Thoracic aorta (tissue), 2 donors: ENCODE data around the gene TDRD7. TPM values are rescaled to one million over a fixed set of nuclear protein-coding genes. Genes with fewer than 3 reads are reported as not detected.

Source experiments
- ATAC-seq: fragments of 150-250 bp; one replicate; pipeline ENCODE4 v1.8.0; 2017; ENCODE audit warnings: low read depth; ENCODE audit not compliant: insufficient number of reproducible peaks, low FRiP score
- DNase-seq: peaks from one replicate; pipeline ENCODE4 v3.0.0-alpha.2; 2020; ENCODE audit warnings: low spot score
- H3K27ac ChIP-seq, 2 donors: fragments of 200-600 bp; sonication (generic); 1 replicate in 1 of 2; 2 replicates in 1 of 2; pipeline ENCODE4 v1.5.1; 2016; ENCODE audit warnings: mild to moderate bottlenecking in 2 of 2, moderate library complexity in 2 of 2
- H3K27me3 ChIP-seq: fragments of 200-600 bp; sonication (generic); replicated peaks from 2 replicates; pipeline ENCODE4 v1.6.0; 2016; ENCODE audit warnings: mild to moderate bottlenecking; ENCODE audit not compliant: insufficient read depth
- H3K36me3 ChIP-seq: fragments of 200-600 bp; sonication (generic); one replicate; pipeline ENCODE4 v1.5.1; 2016
- H3K4me1 ChIP-seq, 2 donors: fragments of 200-600 bp; sonication (generic); 1 replicate in 1 of 2; 2 replicates in 1 of 2; pipeline versions ENCODE4 v1.5.1 to v1.6.0; 2016; ENCODE audit warnings: low read depth in 2 of 2, mild to moderate bottlenecking in 1 of 2; ENCODE audit not compliant: control insufficient read depth in 1 of 2
- H3K4me3 ChIP-seq: fragments of 200-600 bp; sonication (generic); 2 replicates; pipeline ENCODE4 v1.5.1; 2016; ENCODE audit warnings: mild to moderate bottlenecking
- H3K9me3 ChIP-seq: fragments of 200-600 bp; sonication (generic); 2 replicates; pipeline ENCODE4 v1.5.1; 2016
- CTCF ChIP-seq: fragments of 200-600 bp; sonication (generic); IDR thresholded peaks from one replicate; pipeline ENCODE4 v1.5.1; 2019; ENCODE audit warnings: antibody characterized with exemption
- total RNA-seq, 2 donors: library from RNA; depleted of rRNA; stranded (reverse); fragments of >200 nt; gene quantifications; one replicate each; pipeline versions ENCODE4 v1.1.0 to v1.2.3, GENCODE V29; 2016

Gene TDRD7
- total RNA-seq, 2 donors from 2014 or later: 13.9 to 16.2 TPM

GRCh38 chr9:97474372-97474925 lies 62.6 kb downstream of the TDRD7 start:
- ATAC-seq: no peak
- Histone ChIP-seq H3K27ac (no peak overlapping the region), H3K4me1 (peaks cover 6 to 21% of the 10 kb centered on the region in 2 donors), H3K4me3 (no peak overlapping the region), H3K36me3 (peaks cover 5% of the 10 kb centered on the region), H3K9me3 (no peaks in the 10 kb centered on the region), H3K27me3 (no peaks in the 10 kb centered on the region)
- TF ChIP-seq CTCF: no peak
- DNase-seq: no peak

- Histone ChIP-seq H3K27ac (no peak overlapping the region), H3K4me1 (peaks cover 10 to 21% of the 10 kb centered on the region in 2 donors), H3K36me3 (peaks cover 5% of the 10 kb centered on the region), H3K27me3 (no peaks in the 10 kb centered on the region), H3K9me3 (no peaks in the 10 kb centered on the region), H3K4me3 (no peak overlapping the region)
- TF ChIP-seq CTCF: no peak
- ATAC-seq (no peak), DNase-seq (no peak)
Observed at GRCh38 chr9:97475059-97475458, 63.2 kb downstream of the TDRD7 start.

GRCh38 chr9:97478301-97478981 lies 66.5 kb downstream of the TDRD7 start:
- Histone ChIP-seq H3K27me3 (no peaks in the 10 kb centered on the region), H3K36me3 (peaks cover 12% of the 10 kb centered on the region), H3K27ac (peak overlapping the region in 1 of 2 donors; percentile 80), H3K4me3 (no peak overlapping the region), H3K9me3 (no peaks in the 10 kb centered on the region), H3K4me1 (peaks cover 14 to 24% of the 10 kb centered on the region in 2 donors)
- DNase-seq (no peak), ATAC-seq (no peak)
- TF ChIP-seq CTCF: no peak

GRCh38 chr9:97479496-97480159 lies 67.7 kb downstream of the TDRD7 start:
- DNase-seq: no peak
- peaks cover 14 to 24% of the 10 kb centered on the region in 2 donors for H3K4me1 ChIP-seq
- no peak overlapping the region for H3K4me3 ChIP-seq
- peaks cover 12% of the 10 kb centered on the region for H3K36me3 ChIP-seq
- ATAC-seq: peak; percentile 69
- H3K27me3 ChIP-seq: no peaks in the 10 kb centered on the region
- H3K27ac ChIP-seq: peak overlapping the region; percentile 53 to 80
- no peak for TF ChIP-seq CTCF
- H3K9me3 ChIP-seq: no peaks in the 10 kb centered on the region

- Histone ChIP-seq H3K27ac (peak overlapping the region; percentile 53 to 80), H3K9me3 (no peaks in the 10 kb centered on the region), H3K4me3 (no peak overlapping the region), H3K27me3 (no peaks in the 10 kb centered on the region), H3K4me1 (peaks cover 14 to 24% of the 10 kb centered on the region in 2 donors), H3K36me3 (peaks cover 8% of the 10 kb centered on the region)
- no peak for DNase-seq
- no peak for ATAC-seq
- TF ChIP-seq CTCF: no peak
Observed at GRCh38 chr9:97480174-97480573, 68.3 kb downstream of the TDRD7 start.
